ENCODE measurements around the gene TBP.
"Not testable (repeated sequence)": the region's sequence is repeated elsewhere in the genome, so short reads cannot be mapped to it uniquely, and the experiment has no call there.

TBP gene

DNA sequence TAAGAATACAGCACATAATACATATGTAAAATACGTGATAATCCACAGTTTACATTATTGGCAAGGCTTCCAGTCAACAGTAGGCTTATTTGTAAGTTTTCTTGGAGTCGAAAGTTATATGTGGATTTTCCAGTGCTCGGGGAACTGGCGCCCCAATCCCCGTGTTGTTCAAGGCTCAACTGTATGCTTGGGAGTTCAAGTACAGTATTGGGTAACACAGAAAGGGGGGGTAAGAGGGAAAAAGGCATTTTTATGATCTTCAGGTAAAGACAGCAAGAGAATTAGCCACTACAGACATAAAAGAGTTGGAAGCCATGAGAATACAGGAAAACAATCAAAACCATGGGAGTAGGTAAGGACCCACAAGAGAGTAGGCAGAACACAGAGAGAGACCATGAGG lies 17.5 kb upstream of the TBP start:
- DNase-seq = no peak

DNA sequence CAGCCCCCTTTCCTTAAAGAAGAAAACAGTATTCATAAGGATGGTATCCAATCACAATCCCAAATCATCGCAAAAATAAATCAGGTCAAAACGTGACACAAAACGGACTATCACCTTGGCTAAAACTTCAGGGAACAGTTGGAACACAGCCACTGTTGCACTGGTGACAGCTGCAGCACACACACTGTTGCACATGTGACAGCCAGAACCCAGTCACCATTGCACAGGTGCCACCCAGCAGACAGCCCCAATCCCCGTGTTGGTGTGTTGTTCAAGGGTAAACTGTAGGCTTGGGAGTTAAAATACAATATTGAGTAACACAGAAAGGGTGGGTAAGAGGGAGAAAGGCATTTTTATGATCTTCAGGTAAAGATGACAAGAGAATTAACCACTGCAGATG lies 16.8 kb upstream of the TBP start:
- DNase-seq = no peak

DNA sequence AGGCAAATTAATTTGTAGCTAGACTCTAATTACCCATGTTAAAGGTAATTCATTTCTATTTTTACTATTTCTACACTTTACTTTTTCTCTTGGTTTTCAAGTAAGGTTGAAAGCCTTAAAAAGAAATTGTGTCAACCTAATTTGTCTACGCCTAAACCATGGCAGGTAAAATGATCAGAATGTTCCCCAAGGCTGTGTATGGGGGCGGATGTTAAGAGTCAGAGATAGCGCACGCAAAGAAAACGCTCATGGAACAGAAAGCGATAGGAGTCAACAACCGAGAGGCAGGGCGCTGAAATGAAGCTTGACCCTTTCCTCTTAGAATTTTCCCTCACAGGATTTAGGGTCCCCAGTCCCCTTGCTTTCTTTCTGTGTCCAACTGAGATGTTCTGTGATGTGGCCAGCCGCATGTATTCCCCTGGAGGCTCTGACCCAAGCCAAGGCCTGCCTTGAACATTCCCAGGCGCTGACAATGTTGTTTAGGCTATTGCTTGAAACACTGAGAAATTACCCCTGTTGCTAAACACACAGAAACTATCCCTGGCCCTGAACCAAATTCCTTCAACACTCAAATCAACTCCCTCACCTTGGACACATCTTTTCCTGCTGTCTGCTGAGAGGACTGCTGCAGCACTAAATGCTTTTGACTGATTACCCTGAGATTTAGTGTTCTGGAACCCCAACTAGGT lies 12.0 kb upstream of the TBP start:
- no peak for DNase-seq

DNA sequence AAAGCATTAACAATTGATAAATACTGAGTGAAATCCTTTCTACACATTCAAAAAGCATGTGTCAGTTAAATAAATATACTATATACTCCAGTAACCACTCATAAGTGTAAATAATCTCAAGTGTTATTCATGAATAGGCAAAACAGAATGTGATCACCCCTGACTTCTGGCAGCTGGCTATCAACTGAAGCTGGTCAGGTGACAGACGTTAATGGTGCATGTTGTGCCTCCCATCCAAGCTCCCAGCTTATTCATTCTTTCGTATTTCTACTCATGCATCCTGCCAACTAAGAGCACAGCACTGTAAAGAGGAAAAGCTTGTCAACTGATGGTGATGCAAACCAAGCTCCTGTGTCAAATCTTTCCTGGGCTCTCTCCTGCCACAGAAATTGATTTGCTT lies 8.8 kb upstream of the TBP start:
- no peak for DNase-seq

DNA sequence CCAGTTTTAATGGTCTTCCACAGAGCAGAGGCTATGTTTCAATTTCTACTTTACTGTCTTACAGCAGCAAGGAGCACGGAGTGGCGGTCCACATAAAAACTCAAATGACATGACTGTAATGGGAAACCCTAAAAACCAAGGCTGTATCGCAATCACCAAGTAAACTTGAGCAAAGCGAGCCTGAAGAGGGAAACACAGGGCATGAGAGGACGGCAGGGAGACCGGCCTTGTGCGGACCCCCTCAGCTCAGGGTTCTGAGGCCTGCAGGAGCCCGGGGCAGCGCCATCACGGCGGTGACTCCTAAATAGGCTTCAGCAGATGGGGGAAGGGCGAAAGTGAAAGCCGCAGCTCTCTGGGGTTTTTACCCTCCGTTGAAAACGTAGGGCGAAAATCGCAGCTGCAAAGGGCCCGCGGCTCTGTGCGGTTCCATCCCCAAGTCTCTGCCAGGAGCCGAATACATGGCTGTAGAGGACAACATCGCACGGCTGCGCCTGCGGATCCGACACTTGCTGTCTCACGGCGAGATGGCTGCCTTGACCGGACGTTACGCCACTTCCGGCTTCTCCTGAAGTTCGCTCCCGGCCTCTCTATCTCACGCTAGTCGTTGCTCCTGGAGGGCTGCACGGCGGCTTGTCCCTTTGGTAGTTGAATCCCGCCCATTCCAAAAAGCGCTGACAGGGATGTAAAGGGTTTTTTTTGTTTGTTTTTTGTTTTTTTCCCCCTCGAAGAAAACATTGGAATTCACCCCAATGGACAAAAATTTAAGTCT lies 1.2 kb upstream of the TBP start, which contains the start of gene PSMB1:
TSS of gene PSMB1 (minus strand) at position 543 of the 769 bp plus-strand sequence. CDS start at position 478, 65 bp downstream.
- DNase-seq = peak; percentile 83

DNA sequence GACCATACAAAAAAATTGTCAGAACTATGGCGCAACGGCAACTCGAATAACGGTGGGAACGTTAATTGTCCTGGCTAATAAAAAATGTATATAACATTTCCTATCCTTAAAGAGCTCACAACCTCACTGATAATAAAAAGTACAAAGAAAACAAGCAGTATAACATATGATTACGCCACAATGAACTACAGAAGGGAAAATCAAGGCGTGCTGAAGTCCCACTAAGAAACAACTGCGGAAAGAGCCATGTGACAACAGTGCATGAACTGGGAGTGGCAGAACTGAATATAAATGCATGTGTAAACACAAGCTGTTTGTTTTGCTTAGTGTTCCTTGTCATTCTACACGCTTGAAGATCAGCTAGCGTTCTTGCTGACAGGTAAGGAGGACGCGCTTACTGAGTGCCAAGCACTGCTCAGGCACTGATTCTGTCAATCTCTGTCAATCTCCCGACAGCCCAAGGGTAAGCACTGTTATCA lies 596 bp upstream of the TBP start:
- no peak for DNase-seq

DNA sequence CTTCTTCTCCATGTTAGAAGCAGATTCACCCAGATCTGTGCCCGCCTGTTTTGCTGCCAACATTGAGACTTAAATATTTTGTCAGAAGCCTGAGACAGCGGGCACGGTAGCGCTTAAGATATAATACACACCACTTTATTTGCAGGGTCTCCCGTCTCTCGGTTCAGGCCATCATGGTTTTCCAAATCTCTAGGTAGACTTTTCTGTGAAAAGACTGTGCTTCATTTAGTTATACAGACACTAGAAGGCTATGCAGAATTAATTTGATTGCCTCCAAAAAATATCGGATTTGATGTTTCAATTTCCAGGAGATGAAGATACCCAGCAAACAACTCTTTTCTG lies 598 bp downstream of the TBP start:
- no peak for DNase-seq

DNA sequence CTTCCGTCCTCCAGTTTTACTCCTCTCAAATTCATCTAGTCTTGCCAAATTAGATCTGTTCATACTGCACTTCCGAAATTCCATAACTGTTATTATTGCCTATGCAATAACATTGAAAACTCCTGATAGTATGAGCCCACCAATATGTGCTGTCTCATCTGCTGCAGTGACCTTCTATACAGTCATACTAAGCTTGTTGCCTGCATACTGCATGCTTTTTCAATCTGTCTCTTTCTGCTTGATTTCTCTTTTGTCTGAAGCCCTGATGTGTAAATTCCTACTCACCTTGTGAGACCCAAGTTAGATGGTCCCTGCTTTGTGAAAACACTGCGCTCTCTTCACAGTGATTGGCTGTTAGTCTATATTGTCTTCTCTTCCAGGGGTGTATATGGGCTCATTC lies 1.1 kb downstream of the TBP start:
- no peak for DNase-seq

DNA sequence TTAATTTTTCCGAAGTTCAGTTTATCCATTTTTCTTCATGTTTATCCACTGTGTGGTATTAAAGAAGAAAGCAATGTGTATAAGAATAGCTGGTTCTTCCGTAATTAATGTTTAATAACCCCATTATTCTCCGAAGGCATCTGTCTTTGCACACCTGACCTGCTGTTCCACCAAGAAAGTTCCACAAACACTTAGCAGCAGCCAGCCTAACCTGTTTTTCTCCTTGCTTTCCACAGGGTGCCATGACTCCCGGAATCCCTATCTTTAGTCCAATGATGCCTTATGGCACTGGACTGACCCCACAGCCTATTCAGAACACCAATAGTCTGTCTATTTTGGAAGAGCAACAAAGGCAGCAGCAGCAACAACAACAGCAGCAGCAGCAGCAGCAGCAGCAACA lies 7.4 kb downstream of the TBP start:
- DNase-seq = no peak

DNA sequence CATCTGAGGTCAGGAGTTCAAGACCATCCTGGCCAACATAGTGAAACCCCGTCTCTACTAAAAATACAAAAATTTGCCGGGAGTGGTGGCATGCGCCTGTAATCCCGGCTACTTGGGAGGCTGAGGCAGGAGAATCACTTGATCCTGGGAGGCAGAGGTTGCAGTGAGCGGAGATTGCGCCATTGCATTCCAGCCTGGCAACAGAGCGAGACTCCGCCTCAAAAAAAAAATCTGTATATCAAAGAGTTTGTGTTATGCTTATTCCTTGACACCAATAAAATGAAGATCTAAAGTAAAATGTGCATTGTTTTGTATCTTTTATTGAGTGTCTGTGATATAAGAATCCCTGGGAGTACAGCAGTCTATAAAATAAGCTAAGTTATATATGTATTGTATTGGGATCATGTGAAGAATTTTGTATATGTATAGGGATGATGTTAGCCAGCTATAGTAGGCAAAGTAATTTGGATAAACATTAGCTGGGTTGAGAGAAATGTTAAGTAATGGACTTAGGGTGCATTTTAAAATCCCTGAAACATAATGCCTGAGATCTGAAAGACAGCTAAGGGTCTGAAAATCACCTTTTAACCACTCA lies 10.9 kb downstream of the TBP start:
- DNase-seq = no peak

DNA sequence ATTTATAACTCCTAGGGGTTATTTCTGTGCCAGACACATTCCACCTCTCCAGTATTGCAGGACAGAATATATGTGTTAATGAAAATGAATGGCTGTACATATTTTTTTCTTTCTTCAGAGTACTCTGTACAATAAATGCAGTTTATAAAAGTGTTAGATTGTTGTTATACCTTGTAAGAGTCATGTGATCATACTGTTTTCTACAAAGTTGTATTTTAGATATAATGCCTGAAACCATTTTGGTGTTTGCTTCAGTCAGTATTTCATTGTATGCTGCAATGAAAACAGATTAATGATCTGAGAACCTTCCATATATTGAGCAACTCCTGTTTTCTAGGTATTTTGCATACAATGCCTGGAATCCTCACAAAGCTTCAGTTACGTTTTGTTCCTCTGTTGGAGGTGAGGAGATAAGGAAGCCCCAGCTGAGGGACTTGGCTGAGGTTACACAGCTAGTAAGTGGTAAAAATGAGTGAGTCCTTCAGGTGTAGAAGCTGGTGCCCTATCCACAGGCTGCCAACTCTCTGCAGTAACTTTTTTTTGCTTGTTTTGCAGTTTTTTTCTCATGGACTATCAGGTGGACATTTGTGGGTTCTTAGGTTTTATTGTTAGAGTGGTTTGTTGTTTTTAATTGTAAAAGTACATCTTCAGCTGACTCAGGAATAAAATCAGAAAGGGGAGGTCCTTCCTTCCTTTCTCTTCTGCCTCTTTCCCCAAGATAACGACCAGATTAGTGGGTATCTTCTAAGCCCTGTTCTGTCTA lies 18.7 kb downstream of the TBP start:
- DNase-seq = no peak

DNA sequence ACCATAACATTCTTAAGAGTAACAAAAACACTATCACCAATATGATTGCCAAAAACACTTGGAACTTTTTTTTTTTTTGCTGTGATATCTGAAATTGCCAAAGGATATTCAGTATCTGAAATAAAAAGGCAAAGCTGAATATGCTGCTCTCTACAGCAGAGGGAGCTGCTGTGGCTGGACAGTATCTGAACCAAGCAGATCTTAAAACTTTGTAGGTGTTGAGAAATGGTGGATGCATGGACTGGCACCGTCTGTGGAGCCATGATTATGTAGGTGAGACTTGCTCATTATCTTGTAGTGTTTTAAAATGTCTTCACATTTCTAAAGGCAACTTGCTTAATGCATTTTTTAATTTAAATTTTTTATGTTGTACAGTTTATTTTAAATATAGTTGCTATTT lies 21.1 kb downstream of the TBP start:
- no peak for DNase-seq

DNA sequence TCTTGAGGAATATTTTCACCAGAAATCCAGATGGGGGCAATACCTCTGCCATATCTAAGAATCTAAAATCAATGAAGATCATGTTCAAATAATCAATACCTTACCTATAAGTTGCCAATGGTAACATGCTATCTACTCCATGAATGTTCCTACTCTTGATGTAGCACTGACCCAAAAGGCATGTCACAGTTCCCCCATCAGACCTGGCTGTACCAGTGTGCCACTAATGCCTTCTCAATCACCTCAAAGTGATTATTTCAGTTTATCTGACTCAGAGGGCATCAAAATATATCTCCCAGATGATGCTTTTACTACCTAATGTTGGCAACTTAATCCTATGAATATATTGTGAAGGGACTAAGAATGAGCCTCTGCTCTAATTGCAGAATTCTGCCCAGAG lies 24.7 kb downstream of the TBP start:
- no peak for DNase-seq

DNA sequence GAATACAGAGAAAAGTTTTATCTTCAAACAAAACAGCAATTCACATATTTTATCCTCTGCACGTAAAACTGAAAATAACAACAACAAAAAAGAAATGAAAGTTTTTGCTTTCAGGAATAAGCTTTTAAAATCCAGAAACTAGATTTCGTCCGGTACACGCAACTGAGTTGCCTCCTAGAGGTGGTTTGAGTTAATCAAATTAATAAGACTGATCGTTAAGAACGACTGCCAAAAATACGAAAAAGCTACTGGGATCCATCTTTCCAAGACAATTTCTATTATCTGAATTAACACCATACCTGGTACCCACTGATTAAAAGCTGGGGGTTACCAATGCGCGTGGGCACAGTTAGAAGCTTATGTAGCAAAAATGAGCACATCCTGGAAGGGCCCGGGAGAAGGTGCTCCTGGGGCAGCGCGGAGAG lies 29.6 kb downstream of the TBP start:
- no peak for DNase-seq

DNA sequence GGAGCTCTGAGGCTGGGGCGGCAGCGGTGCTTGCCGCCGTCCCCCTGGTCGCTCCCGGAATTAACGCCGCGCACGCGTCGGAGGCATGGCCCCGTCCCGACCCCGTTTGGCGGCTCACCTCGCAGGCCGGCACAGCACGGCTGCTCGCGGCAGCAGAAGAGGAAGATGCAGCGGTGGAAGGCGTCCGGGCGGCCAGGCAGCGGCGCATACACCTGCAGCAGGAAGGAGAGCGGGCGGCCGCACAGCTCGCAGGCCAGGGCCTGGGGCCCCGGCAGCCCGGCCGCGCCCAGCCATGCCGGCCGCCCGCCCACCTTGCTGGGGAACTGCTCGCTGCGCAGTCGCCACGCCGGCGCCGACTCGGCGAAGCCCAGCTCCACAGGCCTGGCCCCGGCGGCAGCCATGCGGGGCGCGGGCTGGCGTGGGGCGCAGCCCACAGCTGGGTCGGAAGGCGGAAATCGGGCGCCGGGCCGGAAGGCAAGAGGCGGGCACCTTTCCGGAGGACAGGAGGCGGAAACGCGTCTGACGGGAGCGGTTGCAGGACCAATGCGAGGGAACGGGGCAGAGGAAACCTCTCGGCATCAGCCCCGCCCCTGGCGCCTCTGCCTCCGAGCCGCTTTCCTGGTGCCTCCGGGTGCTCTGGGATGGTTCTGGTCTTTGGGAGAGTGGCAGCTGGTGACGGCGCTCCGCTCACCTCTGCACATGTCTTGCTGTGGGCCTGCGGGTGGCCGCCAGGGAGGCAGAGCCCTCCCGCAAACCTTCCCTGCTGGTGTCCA lies 30.2 kb downstream of the TBP start, which contains the start of gene PDCD2:
TSS of gene PDCD2 (minus strand) at position 457 of the 773 bp plus-strand sequence. CDS start at position 401, 56 bp downstream.
- peak; percentile 93 for DNase-seq

DNA sequence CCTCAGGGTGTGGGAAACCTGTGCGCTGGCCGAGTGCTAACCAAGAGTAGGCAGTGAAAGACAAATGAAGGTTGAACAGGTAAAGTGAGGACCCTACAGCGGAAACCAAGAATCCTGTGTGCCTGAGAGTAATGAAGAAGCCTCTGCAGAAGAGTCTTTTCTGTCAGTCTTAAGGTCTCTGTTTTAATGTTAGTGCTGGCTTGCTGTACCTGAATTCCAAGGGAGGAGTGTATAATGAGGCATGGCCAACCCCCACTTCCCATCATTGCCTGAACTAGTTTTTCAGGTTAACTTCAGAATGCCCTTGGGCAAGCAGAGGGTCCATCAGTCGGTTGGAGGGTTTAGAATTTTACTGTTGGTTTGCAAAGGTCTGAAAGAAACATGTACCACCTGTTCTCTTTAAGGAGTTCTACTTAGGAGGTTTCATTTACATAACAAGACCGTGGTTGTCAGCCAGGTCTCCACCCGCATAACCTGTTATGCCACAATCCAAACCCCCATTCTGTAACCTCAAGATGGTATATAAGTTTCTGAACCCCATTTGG lies 30.9 kb downstream of the TBP start:
- DNase-seq = no peak

DNA sequence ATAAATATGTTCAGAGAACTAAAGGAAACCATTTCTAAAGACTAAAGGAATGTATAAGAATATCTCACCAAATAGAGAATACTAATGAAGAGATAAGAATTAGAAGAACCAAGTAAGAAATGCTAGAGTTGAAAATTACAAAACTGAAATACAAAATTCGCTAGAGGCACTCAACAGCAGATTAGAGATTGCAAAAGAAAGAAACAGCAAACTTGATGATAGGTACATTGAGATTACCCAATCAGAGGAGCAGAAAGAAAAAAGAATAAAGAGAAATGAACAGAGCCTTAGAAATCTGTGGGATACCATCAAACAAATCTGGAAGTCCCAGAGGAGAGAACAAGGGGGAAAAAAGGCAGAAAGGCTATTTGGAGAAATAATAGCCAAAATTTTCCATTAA lies 36.6 kb downstream of the TBP start:
- DNase-seq = no peak

DNA sequence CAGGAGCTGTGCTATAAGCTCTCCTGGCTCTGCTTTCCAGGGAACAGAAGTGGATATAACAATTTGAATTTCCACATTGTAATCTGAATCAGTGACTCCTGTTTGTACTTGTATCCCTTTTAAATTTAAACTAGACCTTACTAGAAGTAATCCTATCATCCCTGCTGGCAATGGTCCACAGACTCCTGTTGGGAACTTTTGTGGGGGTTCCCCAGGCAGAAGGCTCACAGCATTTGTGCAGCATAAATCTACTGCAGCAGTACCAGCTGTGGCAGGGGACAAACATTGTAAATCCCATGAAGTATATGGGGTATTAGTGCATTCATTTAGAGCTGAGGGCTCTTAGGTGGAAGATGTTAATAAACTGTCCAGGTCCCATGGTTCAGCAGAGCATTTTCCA lies 42.3 kb downstream of the TBP start:
- no peak for DNase-seq

DNA sequence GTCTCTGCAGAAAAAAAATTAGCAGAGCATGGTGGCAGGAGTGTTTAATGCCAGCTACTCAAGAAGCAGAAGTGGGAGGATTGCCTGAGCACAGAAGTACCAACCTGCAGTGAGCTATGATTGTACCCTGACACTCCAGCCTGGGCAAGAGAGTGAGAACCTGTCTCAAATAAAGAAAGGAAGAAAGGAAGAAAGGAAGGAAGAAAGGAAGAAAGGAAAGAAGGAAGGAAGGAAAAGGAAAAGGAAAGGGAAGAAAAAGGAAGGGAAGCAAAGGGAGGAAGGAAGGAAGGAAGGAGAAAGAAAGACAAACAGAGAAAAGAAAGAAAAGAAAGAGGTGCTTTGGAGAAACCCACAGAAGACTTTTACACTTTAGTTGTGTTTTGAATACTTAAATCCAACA lies 43.1 kb downstream of the TBP start:
- DNase-seq = no peak

DNA sequence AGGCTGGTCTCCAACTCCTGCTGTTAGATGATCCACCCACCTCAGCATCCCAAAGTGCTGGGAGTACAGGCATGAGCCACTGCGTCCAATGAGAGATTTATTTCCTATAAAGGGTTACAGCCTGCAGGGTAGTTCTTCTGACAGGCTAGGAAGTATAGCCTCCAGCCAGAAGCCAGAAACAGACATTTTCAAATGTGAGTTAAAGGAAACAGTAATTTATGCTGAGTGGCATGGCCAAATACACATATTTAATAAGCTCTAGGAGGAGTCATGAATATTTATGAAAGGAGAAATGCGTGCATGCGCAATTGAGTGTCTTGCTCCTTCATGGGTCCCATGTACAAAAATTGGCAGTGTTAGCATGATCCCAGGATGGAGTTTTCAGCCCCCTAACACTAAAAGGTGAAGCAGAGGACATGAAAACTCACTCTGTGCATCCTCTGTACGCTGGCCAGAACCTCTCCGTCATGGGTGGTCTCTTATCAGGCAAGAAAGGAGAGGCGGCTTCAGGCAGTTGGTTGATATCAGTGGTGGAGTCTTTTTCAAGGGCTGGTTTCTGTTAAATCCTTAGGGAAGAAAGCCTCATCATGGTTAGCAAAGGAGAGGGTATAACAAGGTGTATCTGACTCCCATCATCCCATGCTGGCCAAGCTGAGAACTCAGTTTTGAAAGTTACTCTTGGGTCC lies 51.5 kb downstream of the TBP start:
- no peak for DNase-seq

DNA sequence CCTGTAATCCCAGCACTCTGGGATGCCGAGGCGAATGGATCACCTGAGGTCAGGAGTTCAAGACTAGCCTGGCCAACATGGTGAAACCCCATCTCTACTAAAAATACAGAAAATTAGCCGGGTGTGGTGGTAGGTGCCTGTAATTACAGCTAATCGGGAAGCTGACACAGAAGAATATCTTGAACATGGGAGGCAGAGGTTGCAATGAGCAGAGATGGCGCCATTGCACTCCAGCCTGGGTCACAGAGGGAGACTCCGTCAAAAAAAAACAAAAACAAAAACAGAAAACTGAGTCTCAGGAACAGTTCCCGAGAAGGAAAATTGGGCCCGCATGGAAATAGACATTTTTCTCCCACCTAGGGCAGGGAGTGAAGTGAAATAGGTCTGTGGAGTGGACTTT lies 55.1 kb downstream of the TBP start:
- DNase-seq = not testable (repeated sequence)

Measured in activated naive CD4-positive, alpha-beta T cell treated with anti-CD3 and anti-CD28 coated beads, Interleukin-2, amount 50 U/mL, for 16 hours (primary cell).